ENCODE data around the gene APRT.

DNA sequence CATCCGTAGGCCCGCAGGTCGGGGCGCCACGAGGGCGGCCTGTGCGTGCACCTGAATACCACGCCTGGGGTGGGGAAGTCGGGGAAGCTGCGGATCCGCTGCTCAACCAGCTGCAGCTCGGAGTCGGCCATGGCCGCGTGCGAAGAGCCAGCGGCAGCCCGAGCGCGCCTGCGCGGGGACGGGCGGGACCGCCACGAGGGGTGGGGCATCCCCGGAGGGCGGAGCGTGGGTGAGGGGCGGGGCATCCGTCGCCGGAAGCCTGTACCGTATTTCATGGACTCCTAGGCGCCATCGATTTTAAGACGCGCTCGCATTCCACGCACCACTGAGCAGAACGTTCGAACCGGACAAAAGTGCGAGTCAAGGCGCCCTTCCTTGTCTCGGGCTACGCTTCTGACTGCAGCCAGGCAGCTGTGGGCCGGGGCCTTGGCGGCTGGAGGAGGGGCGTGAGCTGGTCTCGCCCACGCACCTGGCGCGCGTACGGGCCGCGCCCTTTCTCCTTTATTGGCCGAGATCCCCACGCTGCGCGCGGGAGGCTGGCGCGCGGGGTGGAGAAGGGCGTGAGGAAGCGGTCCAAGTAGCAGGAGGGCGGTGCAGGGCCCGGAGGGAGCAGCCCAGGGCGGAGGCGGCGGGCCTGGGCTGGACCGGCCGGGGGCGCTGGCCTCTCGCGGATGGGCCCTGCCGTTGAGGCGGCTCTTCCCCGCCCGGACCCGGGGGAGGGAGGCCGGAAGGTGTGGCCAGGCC, at the start of gene APRT:
- TF ChIP-seq TAF7 (optimal IDR thresholded peaks at IDR 0.05; ENCODE audit: borderline replicate concordance, low read depth, low read length) (no peak), CREB1 (IDR thresholded peaks at IDR 0.05) (peak; percentile 74), POLR2A (IDR thresholded peaks at IDR 0.05; ENCODE audit: control extremely low read depth in 1 of 2, low read depth in 2 of 2, low read length in 2 of 2) (peak in 1 of 2 experiments; percentile 81; a peak in 2 of 3 replicates), EGR1 (IDR thresholded peaks at IDR 0.05; ENCODE audit: borderline replicate concordance, low read depth, low read length) (peak; percentile 71; the same call in 1 of the 2 replicates), CBX5 (IDR thresholded peaks at IDR 0.05; ENCODE audit: low read depth, low read length) (no peak), MAX (IDR thresholded peaks at IDR 0.05) (peak; percentile 82), MAFK (IDR thresholded peaks at IDR 0.05; ENCODE audit: low read depth, low read length) (peak; percentile 71; the same call in 1 of the 2 replicates), CHD2 (IDR thresholded peaks at IDR 0.05; ENCODE audit: low read length) (no peak), POLR2AphosphoS5 (IDR thresholded peaks at IDR 0.05; ENCODE audit: low read depth, low read length) (peak; percentile 85), KDM1A (IDR thresholded peaks at IDR 0.05; ENCODE audit: borderline replicate concordance, low read length) (no peak), BACH1 (IDR thresholded peaks at IDR 0.05; ENCODE audit: low read length) (peak; percentile 65), YY1 (IDR thresholded peaks at IDR 0.05; ENCODE audit: low read depth, low read length) (peak; percentile 90), SRF (IDR thresholded peaks at IDR 0.05; ENCODE audit: low read depth, low read length) (no peak)
- TF ChIP-seq, protein P1, sequence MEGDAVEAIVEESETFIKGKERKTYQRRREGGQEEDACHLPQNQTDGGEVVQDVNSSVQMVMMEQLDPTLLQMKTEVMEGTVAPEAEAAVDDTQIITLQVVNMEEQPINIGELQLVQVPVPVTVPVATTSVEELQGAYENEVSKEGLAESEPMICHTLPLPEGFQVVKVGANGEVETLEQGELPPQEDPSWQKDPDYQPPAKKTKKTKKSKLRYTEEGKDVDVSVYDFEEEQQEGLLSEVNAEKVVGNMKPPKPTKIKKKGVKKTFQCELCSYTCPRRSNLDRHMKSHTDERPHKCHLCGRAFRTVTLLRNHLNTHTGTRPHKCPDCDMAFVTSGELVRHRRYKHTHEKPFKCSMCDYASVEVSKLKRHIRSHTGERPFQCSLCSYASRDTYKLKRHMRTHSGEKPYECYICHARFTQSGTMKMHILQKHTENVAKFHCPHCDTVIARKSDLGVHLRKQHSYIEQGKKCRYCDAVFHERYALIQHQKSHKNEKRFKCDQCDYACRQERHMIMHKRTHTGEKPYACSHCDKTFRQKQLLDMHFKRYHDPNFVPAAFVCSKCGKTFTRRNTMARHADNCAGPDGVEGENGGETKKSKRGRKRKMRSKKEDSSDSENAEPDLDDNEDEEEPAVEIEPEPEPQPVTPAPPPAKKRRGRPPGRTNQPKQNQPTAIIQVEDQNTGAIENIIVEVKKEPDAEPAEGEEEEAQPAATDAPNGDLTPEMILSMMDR (IDR thresholded peaks at IDR 0.05; ENCODE audit: control extremely low read depth in 1 of 3, insufficient read depth in 1 of 3, low read depth in 1 of 3, low read length in 3 of 3) = peak in 2 of 3 experiments; percentile 38 to 47; a peak in 2 of 4 replicates

All from H1 (cell line).